ENCODE measurements around the gene ATF1.
"Not testable (repeated sequence)": the region's sequence is repeated elsewhere in the genome, so short reads cannot be mapped to it uniquely, and the experiment has no call there.

GRCh38 chr12:50768813-50769212 lies 4.9 kb downstream of the ATF1 start:
- not testable (repeated sequence) for TF ChIP-seq POLR2A, CTCF, POLR2AphosphoS5 (IDR thresholded peaks at IDR 0.05)

All from gastroesophageal sphincter (tissue), 3 donors.